Measurements from ENCODE around the gene DAB2IP. TPM values are rescaled to one million over a fixed set of nuclear protein-coding genes. Genes with fewer than 3 reads are reported as not detected.
A peak's percentile ranks its signal among the peaks of the same experiment; 100 is the strongest.

The DAB2IP gene
- total and polyA plus RNA-seq, 4 donors, result 16.6 to 58.9 (median 40.3) TPM

DNA sequence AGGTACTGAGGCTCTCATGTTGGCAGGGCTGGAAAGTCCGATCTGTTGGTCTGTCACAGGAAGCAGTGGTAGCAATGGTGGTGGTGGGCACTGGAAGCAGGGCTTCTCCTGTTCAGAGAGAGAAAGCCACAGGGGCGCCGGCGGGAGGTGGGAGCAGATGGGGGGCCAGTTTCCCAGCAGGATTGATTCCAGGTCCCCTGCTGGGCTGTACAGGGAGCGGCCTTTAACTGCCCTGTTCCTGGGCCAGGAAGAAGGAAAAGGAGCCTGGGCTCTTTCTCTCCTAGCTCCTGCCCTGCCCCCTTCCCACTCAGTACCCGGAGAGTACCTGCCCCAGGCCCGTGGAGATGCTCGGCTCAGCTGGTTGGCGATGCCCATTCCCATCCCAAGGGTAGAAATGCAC is 2.6 kb upstream of the DAB2IP start:
- WGBS (ENCODE audit: insufficient coverage), result 79% methylated on average over 7 of the region's 9 CpGs
- H3K27ac ChIP-seq (ENCODE audit: low read depth, low read length), result no peak overlapping the region
- peaks cover 57% of the 10 kb centered on the region for H3K4me1 ChIP-seq (ENCODE audit: control insufficient read depth, insufficient read depth, low read length)
- no peaks in the 10 kb centered on the region for H3K9me3 ChIP-seq (ENCODE audit: control insufficient read depth, insufficient read depth, low read length)
- no peak for DNase-seq (ENCODE audit: low read depth in 4 of 6, low spot score in 6 of 6)
- peaks cover 21% of the 10 kb centered on the region for H3K27me3 ChIP-seq (ENCODE audit: control insufficient read depth, insufficient read depth, low read length)
- H3K4me3 ChIP-seq (ENCODE audit: low read depth, low read length), result no peak overlapping the region
- no peaks in the 10 kb centered on the region for H3K36me3 ChIP-seq (ENCODE audit: control insufficient read depth, insufficient read depth, low read length)

DNA sequence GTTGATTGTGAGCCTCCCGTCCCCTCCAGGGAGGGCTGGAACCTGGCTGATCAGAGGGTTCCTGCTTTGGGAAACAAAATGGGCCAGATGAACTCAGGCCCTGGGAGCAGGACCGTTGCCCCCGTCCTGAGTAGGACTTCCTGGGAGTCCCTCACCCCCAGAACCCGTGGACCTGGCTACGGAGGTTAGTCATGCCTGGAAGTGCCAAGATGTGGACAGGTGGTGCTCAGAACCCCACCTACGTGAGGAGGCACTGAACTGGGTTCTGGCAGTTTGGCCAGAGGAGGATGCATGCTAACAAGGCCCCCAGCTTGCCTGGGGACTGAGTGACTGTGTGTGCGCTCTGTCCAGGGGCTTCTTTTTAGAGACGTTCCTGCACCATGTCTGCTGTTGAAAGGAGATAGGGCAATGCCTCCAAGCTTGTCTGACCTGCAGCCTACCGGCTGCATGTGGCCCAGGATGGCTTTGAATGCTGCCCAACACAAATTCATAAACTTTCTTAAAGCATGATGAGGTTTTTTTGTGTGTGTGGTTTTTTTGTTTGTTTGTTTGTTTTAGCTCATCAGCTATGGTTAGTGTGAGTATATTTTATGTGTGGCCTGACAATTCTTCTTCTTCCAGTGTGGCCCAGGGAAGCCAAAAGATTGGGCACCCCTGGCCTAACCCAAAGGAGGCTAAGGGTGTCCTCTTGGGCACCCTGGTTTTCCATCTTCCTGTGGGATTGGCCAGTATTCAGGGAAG is 1.8 kb upstream of the DAB2IP start:
- 58% methylated on average over 7 of the region's 9 CpGs for WGBS (ENCODE audit: insufficient coverage)
- Histone ChIP-seq H3K4me1 (ENCODE audit: control insufficient read depth, insufficient read depth, low read length) (peaks cover 62% of the 10 kb centered on the region), H3K9me3 (ENCODE audit: control insufficient read depth, insufficient read depth, low read length) (no peaks in the 10 kb centered on the region), H3K27me3 (ENCODE audit: control insufficient read depth, insufficient read depth, low read length) (peaks cover 21% of the 10 kb centered on the region), H3K27ac (ENCODE audit: low read depth, low read length) (peak overlapping the region; percentile 25), H3K4me3 (ENCODE audit: low read depth, low read length) (no peak overlapping the region), H3K36me3 (ENCODE audit: control insufficient read depth, insufficient read depth, low read length) (no peaks in the 10 kb centered on the region)
- DNase-seq (ENCODE audit: low read depth in 4 of 6, low spot score in 6 of 6), result no peak

DNA sequence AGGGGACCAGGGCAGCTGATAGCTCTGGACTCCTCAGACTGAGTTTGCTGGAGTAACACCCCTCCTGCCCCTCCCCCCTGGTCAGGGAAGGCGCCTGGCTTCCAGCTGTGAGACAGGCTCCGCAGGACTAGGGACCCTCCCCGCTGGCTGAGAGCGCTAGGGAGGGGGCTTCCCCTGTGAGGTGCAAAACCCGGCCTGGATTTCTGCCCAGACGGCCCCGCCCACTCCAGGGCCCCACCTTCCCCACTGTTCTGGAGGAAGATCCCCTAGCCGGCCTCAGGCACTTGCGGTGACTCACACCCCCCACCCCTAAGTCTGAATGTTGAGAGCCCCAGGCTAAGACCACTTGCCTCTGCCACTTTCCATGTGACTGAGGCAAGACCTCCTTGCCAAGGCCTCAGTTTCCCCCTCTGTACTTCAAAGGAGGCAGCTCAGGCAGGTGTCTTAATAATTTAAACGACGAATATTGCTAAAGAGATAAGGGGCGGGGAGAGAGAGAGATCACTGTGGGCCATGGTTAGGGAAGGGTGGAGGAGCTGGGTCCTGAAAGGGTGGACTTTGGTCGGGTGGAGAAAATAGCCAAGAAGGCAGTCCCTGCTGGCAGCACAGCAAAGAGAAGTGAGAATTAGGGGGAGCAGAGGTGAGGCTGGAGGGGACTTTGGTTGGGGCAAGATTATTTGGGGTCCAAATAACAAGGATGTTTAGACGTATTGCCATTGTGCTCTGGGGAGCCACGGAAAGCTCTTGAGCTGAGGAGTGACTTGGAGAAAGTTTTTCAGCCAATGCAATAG is 1.0 kb upstream of the DAB2IP start:
- H3K4me3 ChIP-seq (ENCODE audit: low read depth, low read length), result no peak overlapping the region
- H3K9me3 ChIP-seq (ENCODE audit: control insufficient read depth, insufficient read depth, low read length), result no peaks in the 10 kb centered on the region
- H3K27me3 ChIP-seq (ENCODE audit: control insufficient read depth, insufficient read depth, low read length), result peaks cover 21% of the 10 kb centered on the region
- 20% methylated on average over 15 of the region's 15 CpGs for WGBS (ENCODE audit: insufficient coverage)
- no peaks in the 10 kb centered on the region for H3K36me3 ChIP-seq (ENCODE audit: control insufficient read depth, insufficient read depth, low read length)
- peaks cover 57% of the 10 kb centered on the region for H3K4me1 ChIP-seq (ENCODE audit: control insufficient read depth, insufficient read depth, low read length)
- peak in 4 of 6 donors; percentile 48 to 92 (median 70) for DNase-seq (ENCODE audit: low read depth in 4 of 6, low spot score in 6 of 6)
- peak overlapping the region; percentile 25 for H3K27ac ChIP-seq (ENCODE audit: low read depth, low read length)

DNA sequence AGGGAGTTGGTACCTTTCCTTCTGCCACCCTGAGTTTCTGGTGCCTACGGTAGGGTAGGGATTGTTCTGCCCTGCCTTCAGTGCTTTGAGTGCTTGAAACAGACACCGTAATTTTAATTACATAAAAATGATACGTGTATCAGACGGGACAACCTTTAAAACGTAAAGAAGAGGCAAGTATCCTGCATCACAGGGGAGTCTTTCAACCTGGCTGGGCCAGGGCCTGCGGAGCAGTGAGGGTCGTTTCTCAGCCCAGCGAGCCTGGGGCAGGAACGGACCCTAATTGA is 483 bp upstream of the DAB2IP start:
- H3K4me1 ChIP-seq (ENCODE audit: control insufficient read depth, insufficient read depth, low read length), result peaks cover 53% of the 10 kb centered on the region
- H3K27ac ChIP-seq (ENCODE audit: low read depth, low read length), result no peak overlapping the region
- WGBS (ENCODE audit: insufficient coverage), result 29% methylated on average over 8 of the region's 9 CpGs

DNA sequence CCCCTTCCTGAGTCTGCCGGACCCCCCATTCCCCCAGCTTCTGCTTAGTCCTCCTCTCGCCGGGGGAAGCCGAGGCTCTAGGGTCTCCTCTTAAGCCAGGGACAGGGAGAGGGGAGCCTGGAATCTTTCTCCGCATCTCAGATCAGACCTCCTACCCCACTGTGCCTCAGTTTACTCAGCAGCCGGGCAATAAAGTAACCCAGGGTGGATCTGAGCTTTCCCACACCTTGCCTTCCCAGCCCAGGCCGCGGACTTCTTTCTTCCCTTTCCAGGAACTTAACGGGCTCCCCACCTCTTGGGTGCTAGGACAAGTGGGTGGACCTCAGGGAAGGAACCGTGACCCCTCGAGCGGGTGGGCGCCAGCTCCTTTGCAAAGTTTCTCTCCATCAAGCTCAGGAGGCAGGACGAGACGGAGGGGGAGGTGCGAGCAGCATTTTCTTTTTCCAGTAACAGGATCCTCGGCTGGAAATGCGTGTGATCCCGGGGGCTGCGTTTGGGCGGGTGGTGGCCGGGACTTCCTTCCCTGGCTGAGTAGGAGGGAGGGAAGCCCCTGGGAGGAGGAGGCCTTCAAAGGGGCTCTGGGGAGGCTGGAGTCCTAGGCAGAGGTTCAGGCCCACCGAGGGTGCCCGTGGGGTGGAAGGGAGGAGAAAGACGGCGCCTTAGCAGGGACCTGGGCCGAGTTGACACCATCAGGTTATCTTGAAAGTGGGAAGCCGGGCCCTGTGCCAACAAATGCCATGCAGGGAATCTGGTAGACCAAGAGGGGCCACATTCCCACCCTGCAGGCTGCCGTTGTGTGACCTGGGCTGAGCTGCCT is 795 bp downstream of the DAB2IP start:
- peak overlapping the region; percentile 26 for H3K27ac ChIP-seq (ENCODE audit: low read depth, low read length)
- 10% methylated on average over 26 of the region's 29 CpGs for WGBS (ENCODE audit: insufficient coverage)
- H3K36me3 ChIP-seq (ENCODE audit: control insufficient read depth, insufficient read depth, low read length), result no peaks in the 10 kb centered on the region
- H3K27me3 ChIP-seq (ENCODE audit: control insufficient read depth, insufficient read depth, low read length), result peaks cover 21% of the 10 kb centered on the region
- peak overlapping the region; percentile 59 for H3K4me3 ChIP-seq (ENCODE audit: low read depth, low read length)
- peak in 1 of 6 donors; percentile 51 for DNase-seq (ENCODE audit: low read depth in 4 of 6, low spot score in 6 of 6)
- H3K9me3 ChIP-seq (ENCODE audit: control insufficient read depth, insufficient read depth, low read length), result no peaks in the 10 kb centered on the region
- H3K4me1 ChIP-seq (ENCODE audit: control insufficient read depth, insufficient read depth, low read length), result peaks cover 56% of the 10 kb centered on the region

More for the DNA sequence above, 483 bp upstream of the DAB2IP start:
- no peaks in the 10 kb centered on the region for H3K9me3 ChIP-seq (ENCODE audit: control insufficient read depth, insufficient read depth, low read length)
- H3K27me3 ChIP-seq (ENCODE audit: control insufficient read depth, insufficient read depth, low read length), result peaks cover 21% of the 10 kb centered on the region
- no peaks in the 10 kb centered on the region for H3K36me3 ChIP-seq (ENCODE audit: control insufficient read depth, insufficient read depth, low read length)
- H3K4me3 ChIP-seq (ENCODE audit: low read depth, low read length), result no peak overlapping the region
- DNase-seq (ENCODE audit: low read depth in 4 of 6, low spot score in 6 of 6), result no peak

DNA sequence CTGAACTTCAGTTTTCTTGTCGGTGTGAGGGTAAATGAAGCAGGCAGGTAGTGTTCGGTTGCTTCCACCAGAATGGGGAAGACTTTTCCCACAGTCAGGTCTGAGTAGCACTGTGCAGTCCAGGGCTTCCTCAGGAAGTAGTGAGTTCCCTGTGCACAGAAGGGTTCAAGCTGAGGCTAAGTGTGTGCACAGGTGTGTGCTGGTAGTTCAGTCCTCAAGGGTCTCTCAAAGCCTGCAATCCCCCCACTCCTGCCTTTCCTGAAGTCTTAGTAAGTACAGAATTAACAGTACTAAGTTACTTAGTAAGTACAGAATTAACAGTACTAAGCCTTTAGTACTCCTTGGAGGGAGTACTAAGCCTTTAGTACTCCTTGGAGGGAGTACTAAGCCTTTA is 1.4 kb downstream of the DAB2IP start:
- H3K27ac ChIP-seq (ENCODE audit: low read depth, low read length), result peak overlapping the region; percentile 26
- peaks cover 62% of the 10 kb centered on the region for H3K4me1 ChIP-seq (ENCODE audit: control insufficient read depth, insufficient read depth, low read length)

DNA sequence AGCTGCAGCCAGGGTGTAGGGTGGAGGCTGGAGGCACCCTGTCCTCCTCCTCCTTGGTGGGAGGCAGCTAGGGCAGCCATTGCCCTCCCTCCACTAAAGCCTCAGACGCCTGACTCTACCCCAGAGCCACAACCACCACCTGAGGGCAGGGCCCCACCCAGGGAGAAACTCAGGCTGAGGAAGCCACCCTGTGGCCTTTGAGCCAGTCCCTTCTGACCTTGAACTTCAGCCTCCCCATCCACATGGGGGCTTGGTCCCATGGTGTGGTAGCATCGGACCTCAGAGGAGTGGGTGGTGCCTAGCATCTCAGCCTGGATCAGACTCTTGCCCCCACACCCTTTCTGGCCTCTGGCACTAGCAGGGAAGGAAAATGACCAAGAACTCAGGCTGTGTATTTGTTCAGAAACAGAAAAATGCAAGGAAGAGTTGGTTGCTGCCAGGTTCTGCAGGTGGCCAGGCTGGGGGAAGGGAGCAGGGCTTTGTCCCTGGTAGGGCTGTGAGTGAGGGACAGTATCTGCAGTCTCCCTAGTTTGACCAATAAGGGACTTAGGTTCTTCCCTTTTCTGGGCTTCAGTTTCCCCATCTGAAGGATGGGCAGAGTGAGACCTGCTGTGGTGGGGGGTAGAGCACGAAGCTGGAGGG is 3.2 kb downstream of the DAB2IP start:
- DNase-seq (ENCODE audit: low read depth in 4 of 6, low spot score in 6 of 6), result no peak

More for the DNA sequence above, 1.4 kb downstream of the DAB2IP start:
- WGBS (ENCODE audit: insufficient coverage), result 49% methylated on average over 2 of the region's 2 CpGs
- DNase-seq (ENCODE audit: low read depth in 4 of 6, low spot score in 6 of 6), result no peak
- Histone ChIP-seq H3K4me3 (ENCODE audit: low read depth, low read length) (peak overlapping the region; percentile 59), H3K27me3 (ENCODE audit: control insufficient read depth, insufficient read depth, low read length) (peaks cover 21% of the 10 kb centered on the region), H3K36me3 (ENCODE audit: control insufficient read depth, insufficient read depth, low read length) (no peaks in the 10 kb centered on the region), H3K9me3 (ENCODE audit: control insufficient read depth, insufficient read depth, low read length) (no peaks in the 10 kb centered on the region)

DNA sequence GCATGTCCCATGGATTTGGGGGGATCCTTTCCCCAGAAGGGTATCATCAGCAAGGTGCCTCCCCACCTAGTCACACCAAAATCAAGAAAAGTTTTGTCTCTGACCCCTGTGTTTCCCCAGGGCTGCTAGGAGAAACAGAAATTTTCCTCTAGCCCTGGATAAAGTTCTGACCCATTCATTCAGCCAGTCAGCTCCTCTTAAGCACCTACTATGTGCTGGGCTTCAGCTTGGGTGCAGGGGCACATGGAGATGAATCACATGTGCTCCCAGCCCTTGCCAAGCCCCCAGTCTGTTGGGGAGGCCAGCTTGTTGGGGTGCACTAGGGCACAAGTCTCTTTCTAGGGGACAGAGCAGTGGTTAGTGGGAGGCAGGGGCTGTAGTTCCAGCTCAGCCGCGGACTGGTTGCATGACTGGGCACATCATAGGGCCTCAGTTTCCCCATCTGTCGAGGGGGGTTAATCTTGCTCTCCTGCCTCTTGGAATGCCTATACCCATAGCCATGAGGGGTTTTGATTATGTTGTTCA is 3.9 kb downstream of the DAB2IP start:
- no CpG with 5 or more reads among the region's 3 CpGs for WGBS (ENCODE audit: insufficient coverage)
- DNase-seq (ENCODE audit: low read depth in 4 of 6, low spot score in 6 of 6), result no peak
- peaks cover 21% of the 10 kb centered on the region for H3K27me3 ChIP-seq (ENCODE audit: control insufficient read depth, insufficient read depth, low read length)
- peaks cover 55% of the 10 kb centered on the region for H3K4me1 ChIP-seq (ENCODE audit: control insufficient read depth, insufficient read depth, low read length)
- no peaks in the 10 kb centered on the region for H3K36me3 ChIP-seq (ENCODE audit: control insufficient read depth, insufficient read depth, low read length)
- no peaks in the 10 kb centered on the region for H3K9me3 ChIP-seq (ENCODE audit: control insufficient read depth, insufficient read depth, low read length)
- no peak overlapping the region for H3K4me3 ChIP-seq (ENCODE audit: low read depth, low read length)
- H3K27ac ChIP-seq (ENCODE audit: low read depth, low read length), result no peak overlapping the region

More for the DNA sequence above, 3.2 kb downstream of the DAB2IP start:
- H3K27ac ChIP-seq (ENCODE audit: low read depth, low read length), result no peak overlapping the region
- WGBS (ENCODE audit: insufficient coverage), result 71% methylated on average over 1 of the region's 3 CpGs
- no peaks in the 10 kb centered on the region for H3K36me3 ChIP-seq (ENCODE audit: control insufficient read depth, insufficient read depth, low read length)
- peaks cover 61% of the 10 kb centered on the region for H3K4me1 ChIP-seq (ENCODE audit: control insufficient read depth, insufficient read depth, low read length)
- H3K4me3 ChIP-seq (ENCODE audit: low read depth, low read length), result no peak overlapping the region
- H3K27me3 ChIP-seq (ENCODE audit: control insufficient read depth, insufficient read depth, low read length), result peaks cover 21% of the 10 kb centered on the region
- no peaks in the 10 kb centered on the region for H3K9me3 ChIP-seq (ENCODE audit: control insufficient read depth, insufficient read depth, low read length)

DNA sequence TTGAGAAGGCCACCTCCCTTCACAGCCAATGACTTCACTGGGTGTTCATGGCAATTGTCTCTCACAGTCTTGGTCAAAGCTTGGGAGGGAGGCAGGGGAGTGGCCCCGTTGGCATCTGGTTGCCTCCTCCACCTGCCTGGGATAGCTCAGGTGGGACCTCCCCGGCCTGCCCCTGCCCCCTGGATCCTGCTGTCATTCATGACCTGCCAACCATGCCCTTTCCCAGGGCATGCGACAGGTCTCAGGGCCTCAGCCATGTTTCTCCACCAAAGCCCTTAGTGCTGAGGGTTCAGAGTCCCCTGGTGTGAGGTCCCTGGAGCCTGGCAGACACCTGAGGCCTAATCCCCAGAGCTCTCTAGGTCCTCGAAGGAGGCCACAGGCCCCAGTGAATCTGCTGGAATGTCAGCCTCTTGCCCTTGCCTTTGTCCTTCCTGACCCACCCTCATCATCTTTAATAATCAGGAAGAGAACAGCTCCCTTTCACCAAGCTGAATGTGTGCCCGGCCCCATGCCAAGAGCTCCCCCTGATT is 5.6 kb downstream of the DAB2IP start:
- DNase-seq (ENCODE audit: low read depth in 4 of 6, low spot score in 6 of 6), result no peak
- H3K4me3 ChIP-seq (ENCODE audit: low read depth, low read length), result no peak overlapping the region
- peaks cover 41% of the 10 kb centered on the region for H3K4me1 ChIP-seq (ENCODE audit: control insufficient read depth, insufficient read depth, low read length)
- H3K27me3 ChIP-seq (ENCODE audit: control insufficient read depth, insufficient read depth, low read length), result peaks cover 11% of the 10 kb centered on the region
- no peaks in the 10 kb centered on the region for H3K36me3 ChIP-seq (ENCODE audit: control insufficient read depth, insufficient read depth, low read length)
- no peak overlapping the region for H3K27ac ChIP-seq (ENCODE audit: low read depth, low read length)
- H3K9me3 ChIP-seq (ENCODE audit: control insufficient read depth, insufficient read depth, low read length), result no peaks in the 10 kb centered on the region
- 85% methylated on average over 4 of the region's 5 CpGs for WGBS (ENCODE audit: insufficient coverage)
